Kidney glomerular epithelial cell (primary cell): ENCODE results near the gene UBA1.

ENCODE experiments used
- DNase-seq: peaks from one replicate; lab custom pipeline; 2025; lab: John Stamatoyannopoulos, UW

The UBA1 gene

GRCh38 chrX:47169726-47170515 lies 23.7 kb upstream of the UBA1 start:
- DNase-seq: no peak

- DNase-seq: no peak
Measured at GRCh38 chrX:47170861-47171692, 22.6 kb upstream of the UBA1 start.

DNA sequence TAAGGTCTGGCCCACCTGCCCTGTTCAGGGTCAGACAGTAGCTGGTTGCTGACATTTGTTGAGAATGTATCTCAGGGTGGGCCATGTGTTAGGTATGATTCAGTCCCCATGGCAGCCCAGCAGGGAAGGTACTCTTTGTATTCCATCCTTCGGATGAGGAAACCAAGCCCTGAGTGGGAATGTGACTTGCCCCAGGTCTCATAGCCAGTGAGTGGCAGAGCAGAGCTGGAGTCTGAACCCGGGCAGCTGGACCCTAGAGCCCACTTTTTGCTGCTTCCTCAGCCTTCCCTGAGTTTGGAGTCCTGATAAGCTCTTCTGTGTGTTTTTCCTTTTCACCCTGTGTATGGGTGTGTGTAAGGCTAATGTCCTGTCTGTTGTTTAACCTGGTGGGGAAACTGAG lies 21.6 kb upstream of the UBA1 start:
- DNase-seq: no peak

GRCh38 chrX:47172549-47172948 lies 21.1 kb upstream of the UBA1 start:
- no peak for DNase-seq

DNA sequence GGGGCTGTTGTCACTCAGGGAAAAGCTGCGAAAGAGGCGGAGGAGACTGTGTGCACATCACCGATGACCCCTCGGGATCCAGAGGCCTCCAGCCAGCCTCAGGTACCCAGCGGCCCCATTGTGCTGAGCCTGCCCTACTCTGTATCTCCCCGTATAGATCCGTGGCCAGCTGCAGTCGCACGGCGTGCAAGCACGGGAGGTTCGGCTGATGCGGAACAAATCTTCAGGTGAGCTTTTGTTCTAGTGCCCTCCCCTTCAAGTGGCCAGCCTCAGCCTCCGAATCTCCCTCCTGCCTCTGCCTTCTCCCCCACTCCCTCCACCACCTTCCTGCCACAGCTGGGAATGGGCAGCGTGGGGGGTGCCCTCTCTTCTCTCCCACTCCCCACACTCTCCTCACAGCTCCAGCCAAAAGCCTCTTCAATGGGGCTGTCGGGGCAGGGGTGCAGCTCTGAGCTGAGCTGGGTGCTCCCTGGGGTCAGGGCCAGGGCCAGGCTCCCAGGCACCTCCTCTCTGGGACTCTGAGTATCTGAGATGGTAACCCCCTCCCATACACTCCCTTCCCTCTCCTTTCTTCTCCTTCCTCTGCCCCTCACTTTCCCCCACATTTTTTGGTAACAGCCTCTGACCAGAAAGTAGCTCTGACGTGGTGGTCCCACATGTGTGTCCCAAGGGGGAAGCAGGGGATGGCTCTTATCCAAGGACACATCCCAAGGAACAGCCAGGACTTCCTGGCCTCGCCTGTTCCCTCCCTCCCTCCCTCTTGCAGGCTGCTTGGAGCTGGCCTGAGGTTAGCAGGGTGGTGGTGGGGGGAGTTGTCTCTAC lies 20.4 kb upstream of the UBA1 start:
- DNase-seq: no peak

DNA sequence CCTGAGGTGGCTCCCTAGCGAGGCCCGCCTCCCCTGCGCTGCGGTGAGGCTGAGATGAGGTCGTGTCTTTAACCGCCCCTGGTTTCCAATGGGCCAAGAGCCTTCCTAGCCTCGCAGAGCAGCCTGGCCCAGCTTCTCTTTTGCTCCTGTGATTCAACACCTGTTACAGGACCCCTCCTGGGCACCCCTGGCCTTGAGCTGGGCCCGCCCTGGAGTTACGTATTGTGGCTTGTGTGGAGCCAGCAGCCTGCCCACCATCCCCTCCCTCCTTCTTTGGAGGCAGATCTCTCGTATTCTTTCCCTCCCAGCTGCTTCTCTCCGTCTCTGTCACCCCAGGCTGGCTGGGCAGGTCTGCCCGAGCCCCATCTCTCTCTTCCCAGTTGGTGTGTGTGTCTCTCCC lies 19.3 kb upstream of the UBA1 start:
- no peak for DNase-seq

DNA sequence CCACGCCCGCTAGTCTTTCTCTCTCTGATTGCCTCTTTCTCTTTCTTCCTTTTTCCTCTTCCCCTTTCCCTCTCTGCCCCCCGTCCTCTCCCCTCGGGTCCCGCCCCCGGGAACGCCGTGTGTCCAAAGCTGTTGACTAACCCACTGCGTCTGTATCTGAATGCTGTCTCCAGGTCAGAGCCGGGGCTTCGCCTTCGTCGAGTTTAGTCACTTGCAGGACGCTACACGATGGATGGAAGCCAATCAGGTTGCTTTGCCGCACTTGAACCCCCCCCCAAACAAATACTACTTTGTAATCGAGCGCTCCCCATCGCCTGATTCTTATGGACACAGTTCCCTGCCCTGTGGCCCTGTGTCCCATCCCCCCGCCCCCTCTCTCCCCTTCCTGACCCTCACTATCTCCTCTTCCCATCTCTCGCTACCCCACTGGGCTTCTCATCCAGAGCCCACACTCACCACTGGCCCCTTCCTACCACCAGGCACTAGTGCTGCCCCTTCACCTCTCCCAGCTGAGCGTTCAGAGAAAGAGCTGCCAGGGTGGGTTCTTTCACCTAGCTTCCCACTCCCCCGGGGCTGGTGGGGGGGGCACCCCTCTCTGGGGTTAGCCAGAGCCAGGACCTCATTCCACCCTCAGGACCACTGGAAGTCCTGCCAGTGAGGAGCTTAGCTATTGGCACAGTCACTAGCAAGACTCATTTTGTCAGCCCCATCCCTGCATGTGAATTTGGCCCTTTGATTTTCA lies 18.6 kb upstream of the UBA1 start:
- no peak for DNase-seq

GRCh38 chrX:47175588-47175980 lies 18.0 kb upstream of the UBA1 start:
- DNase-seq: no peak

DNA sequence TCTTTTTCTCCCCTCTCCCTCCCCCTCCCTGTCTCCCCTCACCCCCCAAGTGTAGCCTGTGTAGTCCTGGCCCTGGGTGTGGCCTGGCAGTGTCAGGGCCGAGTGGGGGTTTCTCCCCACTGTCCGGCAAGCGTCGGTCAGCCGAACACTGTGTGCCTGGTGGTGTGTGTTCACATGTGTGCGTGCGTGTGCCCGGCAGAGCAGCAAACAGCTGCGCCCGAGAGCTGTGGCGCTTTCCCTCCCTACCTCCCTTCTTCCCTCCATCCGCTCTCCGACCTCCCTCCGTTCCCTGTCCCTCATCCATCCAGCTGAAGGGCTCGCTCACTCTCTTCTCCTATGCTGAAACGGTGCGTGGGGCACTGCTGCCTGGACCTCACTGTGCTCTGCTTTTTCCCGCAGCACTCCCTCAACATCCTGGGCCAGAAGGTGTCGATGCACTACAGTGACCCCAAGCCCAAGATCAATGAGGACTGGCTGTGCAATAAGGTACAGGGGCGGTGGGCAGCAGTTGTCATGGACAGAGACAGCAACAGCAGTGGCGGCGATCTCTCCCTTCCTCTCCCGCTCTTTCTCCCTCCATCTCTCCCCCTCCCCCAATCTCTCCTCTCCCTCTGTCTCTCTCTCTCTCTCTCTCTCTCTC lies 17.4 kb upstream of the UBA1 start:
- no peak for DNase-seq

DNA sequence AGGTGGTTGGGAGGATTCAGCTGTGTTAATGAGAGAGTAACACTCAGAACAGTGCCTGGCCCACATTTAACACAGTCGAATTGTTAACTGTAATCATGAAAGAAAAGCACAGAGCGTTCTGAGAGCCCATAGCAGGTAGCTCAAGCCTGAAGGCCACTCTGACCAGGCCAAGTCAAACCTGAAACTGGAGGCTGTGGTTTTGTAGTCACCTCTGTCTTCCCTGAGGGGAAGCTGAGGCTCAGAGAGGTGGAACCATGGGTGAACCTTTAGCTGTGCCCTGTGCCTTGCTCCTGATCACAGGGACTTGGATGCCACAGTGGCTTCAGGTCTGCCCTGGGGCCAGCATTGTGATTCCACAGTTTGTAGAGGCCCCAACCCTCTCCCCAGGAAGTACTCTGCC lies 16.6 kb upstream of the UBA1 start:
- DNase-seq: no peak

GRCh38 chrX:47178337-47178736 lies 15.3 kb upstream of the UBA1 start:
- no peak for DNase-seq

GRCh38 chrX:47179221-47179927 lies 14.3 kb upstream of the UBA1 start:
- no peak for DNase-seq

- no peak for DNase-seq
Measured at GRCh38 chrX:47179928-47180255, 13.7 kb upstream of the UBA1 start.

GRCh38 chrX:47180346-47180745 lies 13.3 kb upstream of the UBA1 start:
- no peak for DNase-seq

GRCh38 chrX:47181301-47181700 lies 12.3 kb upstream of the UBA1 start:
- DNase-seq: no peak

DNA sequence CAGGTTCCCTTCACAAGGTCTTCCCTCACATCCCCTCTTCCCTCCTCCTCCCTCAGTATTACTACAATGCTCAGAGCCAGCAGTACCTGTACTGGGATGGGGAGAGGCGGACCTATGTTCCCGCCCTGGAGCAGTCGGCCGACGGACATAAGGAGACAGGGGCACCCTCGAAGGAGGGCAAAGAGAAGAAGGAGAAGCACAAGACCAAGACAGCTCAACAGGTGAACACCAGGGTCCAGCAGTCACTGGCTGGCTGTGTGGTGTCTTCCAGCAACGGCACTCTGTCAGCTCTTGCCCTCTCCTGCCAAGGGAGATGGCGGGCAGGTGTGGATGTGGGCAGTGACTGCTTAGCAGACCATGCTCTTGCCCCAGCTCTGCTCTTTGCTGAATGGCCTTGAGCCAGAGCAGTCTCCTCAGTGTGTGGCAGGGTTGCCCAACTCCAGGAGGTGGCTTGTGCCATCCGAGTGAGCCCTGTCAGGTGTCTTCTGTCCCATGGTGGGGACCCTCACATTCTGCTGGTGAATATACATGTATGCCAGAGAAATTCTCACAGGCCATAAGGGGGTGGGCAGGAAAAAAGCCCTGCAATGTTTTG lies 11.4 kb upstream of the UBA1 start:
- DNase-seq: no peak

DNA sequence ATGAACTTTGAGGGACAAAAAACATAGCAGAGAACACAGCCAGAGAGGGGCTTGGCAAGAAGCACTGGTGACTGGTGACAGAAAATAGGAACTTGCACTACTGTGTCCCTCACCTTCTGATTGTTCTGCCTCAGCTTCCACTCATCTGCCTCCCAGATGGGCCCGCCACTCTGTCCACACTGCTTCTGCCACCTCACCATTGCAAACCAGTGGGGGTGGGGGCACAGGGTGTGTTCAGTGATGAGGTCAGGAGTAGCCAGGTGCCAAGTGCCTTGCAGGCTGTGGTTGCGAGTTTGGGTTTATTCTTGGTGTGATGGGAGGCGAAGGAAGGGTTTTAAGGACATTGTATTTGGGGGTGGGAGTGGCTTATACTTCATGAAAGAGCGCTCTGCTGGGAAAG lies 9.1 kb upstream of the UBA1 start:
- no peak for DNase-seq

DNA sequence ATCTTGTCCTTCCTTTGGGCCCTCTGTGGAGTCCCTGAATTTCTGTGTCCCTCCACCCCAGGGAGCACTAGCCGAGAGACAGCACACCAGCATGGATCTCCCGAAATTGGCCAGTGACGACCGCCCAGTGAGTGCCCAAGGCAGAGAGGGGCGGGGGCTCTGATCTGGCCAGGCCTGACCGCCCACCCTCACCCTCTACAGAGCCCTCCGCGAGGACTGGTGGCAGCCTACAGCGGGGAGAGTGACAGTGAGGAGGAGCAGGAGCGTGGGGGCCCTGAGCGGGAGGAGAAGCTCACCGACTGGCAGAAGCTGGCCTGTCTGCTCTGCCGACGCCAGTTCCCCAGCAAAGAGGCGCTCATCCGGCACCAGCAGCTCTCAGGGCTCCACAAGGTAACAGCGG lies 8.4 kb upstream of the UBA1 start:
- DNase-seq: no peak

GRCh38 chrX:47186096-47186740 lies 7.4 kb upstream of the UBA1 start:
- DNase-seq: no peak

GRCh38 chrX:47187106-47187677 lies 6.4 kb upstream of the UBA1 start:
- DNase-seq: no peak
